ENCODE measurements around the gene C9orf43.

DNA sequence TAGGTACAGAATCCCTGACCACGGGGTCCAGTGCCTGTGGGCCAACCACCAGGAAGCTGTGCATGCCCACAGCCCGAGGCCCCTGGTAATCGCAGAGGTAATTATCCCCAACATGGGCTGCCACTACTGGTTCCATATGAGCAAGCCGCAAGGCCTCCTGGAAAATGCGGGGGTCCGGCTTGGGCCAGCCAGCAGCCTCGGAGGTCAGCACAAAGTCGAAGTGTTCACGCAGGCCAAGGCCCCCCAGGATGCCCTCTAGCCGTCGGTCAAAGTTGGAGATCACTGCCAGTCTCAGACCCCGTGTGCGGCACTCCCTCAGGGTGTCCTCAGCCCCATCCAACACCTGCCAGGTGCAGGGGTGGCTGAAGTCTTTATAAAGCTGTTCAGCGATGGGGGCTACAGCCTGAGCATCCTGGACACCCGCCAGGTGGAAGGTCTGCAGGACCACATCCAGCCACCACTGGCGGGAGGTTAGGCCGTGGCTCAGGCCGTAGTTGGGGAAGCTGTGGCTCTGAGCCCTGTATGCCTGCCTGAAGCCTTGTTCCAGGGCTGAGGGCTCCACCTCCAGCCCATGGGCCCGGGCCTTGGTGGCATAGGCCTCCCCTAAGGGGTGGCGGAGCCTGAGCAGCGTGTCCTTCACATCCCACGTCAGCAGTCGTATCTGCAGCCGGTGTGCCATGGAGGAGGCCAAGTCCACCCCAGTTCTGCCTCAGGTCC, 36.7 kb upstream of the C9orf43 start:
- TF ChIP-seq, protein P1, sequence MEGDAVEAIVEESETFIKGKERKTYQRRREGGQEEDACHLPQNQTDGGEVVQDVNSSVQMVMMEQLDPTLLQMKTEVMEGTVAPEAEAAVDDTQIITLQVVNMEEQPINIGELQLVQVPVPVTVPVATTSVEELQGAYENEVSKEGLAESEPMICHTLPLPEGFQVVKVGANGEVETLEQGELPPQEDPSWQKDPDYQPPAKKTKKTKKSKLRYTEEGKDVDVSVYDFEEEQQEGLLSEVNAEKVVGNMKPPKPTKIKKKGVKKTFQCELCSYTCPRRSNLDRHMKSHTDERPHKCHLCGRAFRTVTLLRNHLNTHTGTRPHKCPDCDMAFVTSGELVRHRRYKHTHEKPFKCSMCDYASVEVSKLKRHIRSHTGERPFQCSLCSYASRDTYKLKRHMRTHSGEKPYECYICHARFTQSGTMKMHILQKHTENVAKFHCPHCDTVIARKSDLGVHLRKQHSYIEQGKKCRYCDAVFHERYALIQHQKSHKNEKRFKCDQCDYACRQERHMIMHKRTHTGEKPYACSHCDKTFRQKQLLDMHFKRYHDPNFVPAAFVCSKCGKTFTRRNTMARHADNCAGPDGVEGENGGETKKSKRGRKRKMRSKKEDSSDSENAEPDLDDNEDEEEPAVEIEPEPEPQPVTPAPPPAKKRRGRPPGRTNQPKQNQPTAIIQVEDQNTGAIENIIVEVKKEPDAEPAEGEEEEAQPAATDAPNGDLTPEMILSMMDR (IDR thresholded peaks at IDR 0.05): no peak
- no peak for TF ChIP-seq POLR2A (IDR thresholded peaks at IDR 0.05)

Measured in gastroesophageal sphincter (tissue), 3 donors.